COLO668 (cell line): ENCODE data around the gene RHOXF1.
"Not testable (repeated sequence)": the region's sequence is repeated elsewhere in the genome, so short reads cannot be mapped to it uniquely, and the experiment has no call there.

Experiments used
- DNase-seq: peaks from one replicate; lab custom pipeline; 2025; ENCODE audit not compliant: unreplicated experiment; lab: John Stamatoyannopoulos, UW

Gene RHOXF1

GRCh38 chrX:120087289-120088017 lies 28.3 kb downstream of the RHOXF1 start:
- no peak for DNase-seq

- DNase-seq: not testable (repeated sequence)
Measured at GRCh38 chrX:120085553-120086185, 30.0 kb downstream of the RHOXF1 start.

- DNase-seq: not testable (repeated sequence)
Measured at GRCh38 chrX:120077590-120077989, 38.1 kb downstream of the RHOXF1 start, which contains the start of gene RHOXF2B. Gene RHOXF2B, minus strand, starts transcription at chrX:120077690. Its CDS starts 138 bp downstream, at chrX:120077552.

GRCh38 chrX:120066169-120066568 lies 49.5 kb downstream of the RHOXF1 start:
- not testable (repeated sequence) for DNase-seq
